GM21619 (cell line): ENCODE data around the gene QRICH1.

Source experiments
- ATAC-seq: cut with Tn5 transposase; IDR thresholded peaks from one replicate; pipeline ENCODE4 v1.9.1; 2021; ENCODE audit not compliant: unreplicated experiment

The QRICH1 gene

DNA sequence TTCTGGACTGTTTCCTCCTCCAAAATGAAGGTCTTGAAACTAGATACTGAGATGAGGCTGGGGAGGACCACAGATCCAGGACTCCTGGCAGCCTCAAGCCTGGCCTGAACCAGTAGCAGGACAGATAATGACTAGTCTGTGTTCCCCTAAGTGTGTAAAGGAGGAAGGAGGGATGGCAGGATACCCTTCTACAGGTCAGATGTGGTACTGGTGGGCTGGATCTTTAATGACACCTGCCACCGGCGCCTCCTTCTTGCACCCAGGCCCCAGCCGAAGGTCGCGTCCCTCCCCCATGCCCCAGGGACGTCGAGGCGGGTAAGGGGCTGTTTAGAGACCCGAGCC, 26.2 kb upstream of the QRICH1 start:
- no peak for ATAC-seq

GRCh38 chr3:49119439-49119838, 25.6 kb upstream of the QRICH1 start:
- ATAC-seq, result no peak

DNA sequence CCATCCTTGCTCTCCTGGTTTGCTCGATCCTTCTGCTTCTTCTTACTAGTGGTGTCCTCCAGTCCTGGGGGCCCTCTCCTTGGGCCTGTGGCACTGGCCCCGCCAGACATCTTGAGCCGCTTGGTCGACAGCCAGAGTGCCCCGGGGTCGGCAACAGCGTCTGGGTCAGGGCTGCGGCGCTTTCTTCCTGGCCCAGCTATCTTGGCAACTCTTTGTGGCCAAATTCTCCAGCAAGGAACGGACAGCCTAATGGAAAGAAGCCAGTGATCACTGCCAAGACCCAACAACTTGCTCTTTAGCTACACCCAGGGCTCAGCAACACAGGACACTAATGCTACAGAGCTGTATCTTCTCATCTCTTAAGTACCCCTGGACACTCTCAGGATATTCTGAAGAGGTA, 25.2 kb upstream of the QRICH1 start:
- no peak for ATAC-seq

DNA sequence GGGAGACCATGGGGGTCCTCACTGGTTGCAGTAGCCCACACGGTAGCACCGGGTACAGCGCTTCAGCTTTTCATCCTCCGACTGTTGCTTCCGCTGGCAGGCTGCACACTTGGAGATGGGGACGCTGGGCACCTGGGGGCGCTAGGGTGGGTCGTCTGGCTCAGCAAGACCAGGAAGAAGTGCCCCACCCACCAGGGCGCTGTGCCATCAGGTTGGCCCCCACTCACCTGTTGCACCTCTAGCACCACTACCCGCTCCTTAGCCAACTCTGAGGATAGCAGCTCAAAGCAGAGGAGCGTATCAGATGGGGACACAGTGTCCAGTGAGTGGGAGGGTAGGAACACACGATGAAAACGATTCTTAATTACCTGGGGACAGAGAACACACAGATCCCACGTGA, 18.4 kb upstream of the QRICH1 start:
- no peak for ATAC-seq

DNA sequence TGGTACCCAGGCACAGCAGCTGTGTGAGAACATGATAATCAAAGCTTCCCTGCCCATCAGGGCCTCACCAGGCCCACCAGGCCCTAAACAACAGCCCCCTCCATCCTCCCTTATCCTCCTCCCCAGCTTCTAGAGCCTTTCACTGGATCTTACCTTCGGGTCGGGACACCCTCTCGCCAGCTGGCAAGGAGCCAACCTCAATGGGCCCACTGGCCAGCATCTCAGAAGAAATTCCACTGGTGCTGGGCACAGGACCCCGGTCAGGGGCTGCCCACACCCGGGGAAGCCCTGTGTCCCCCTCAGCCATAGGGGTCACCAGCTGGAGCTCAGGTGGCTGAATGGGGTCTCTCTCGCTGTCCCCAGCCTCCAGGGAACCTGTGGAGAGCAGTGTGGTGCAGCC, 17.5 kb upstream of the QRICH1 start:
- no peak for ATAC-seq

GRCh38 chr3:49110780-49111179, 16.9 kb upstream of the QRICH1 start:
- no peak for ATAC-seq

- no peak for ATAC-seq
Measured at GRCh38 chr3:49108346-49108745, 14.5 kb upstream of the QRICH1 start.

DNA sequence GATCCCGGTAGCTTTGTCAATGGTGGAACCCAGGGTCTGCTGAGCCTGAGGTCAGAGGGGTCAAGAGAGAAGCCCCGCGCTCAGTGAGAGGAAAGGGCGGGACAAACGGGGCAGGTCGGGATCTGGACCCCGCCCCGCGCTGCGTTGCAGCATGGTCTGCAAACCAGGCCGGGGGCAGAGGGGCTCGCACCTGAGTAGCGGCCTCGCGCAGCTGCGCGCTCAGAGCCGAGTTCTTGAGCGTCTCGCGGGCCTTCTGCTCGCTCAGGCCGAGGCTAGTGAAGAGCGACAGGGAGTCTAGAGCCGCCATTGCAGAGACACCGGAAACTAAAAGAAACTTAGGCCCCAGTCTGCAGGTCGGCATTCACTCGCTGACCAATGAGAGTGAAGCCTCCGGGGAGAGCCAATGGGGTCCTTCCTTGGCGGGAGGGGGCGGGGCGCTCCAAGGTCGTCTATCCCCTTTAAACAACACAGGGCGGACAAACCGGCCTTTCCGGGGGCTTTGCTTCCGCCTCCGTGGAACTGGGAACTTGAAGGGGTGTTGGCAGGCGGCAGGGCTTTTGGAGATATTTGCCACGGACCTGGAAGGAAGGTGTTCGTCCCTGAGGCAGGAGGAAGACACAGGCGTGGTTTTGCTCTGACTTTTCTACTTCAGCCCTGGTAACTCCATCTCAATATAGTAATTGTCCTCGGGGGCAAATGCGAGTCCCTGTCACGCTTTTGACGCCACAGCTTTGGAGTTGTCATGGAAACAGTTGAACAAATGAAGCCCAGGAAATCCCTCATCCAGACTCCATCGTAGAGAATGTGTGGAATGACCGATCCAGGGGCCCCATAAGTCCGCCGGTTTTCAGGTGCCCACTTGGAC, 10.8 kb upstream of the QRICH1 start, which contains the start of gene QARS1:
Gene QARS1 (minus strand): TSS at position 331 of the 865 bp plus-strand sequence. CDS start 24 bp downstream, at position 307.
- ATAC-seq, result peak; percentile 95

- ATAC-seq, result no peak
Measured at GRCh38 chr3:49104052-49104426, 10.2 kb upstream of the QRICH1 start.

GRCh38 chr3:49100046-49100615, 6.3 kb upstream of the QRICH1 start:
- ATAC-seq, result no peak

GRCh38 chr3:49098910-49099630, 5.2 kb upstream of the QRICH1 start:
- ATAC-seq, result no peak

- no peak for ATAC-seq
Measured at GRCh38 chr3:49098429-49098828, 4.6 kb upstream of the QRICH1 start.

GRCh38 chr3:49092938-49093852, 676 bp downstream of the QRICH1 start:
- ATAC-seq, result peak; percentile 30

DNA sequence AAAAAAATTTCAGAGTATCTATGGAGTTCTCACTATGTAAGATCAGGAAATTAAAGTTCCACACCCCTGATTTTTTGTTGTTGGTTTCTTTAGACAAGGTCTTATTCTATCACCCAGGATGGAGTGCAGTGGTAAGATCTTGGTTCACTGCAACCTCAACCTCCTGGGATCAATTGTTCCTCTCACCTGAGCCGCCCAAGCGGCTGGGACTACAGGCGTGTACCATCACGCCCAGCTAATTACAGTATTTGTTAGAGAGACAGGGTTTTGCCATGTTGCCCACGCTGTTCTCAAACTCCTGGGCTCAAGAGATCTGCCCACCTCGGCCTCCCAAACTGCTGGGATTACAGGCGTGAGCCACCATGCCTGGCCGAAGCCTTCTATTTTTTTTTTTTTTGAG, 12.4 kb downstream of the QRICH1 start:
- no peak for ATAC-seq

- ATAC-seq, result no peak
Measured at GRCh38 chr3:49079270-49079669, 14.6 kb downstream of the QRICH1 start.

- ATAC-seq, result no peak
Measured at GRCh38 chr3:49076646-49077045, 17.2 kb downstream of the QRICH1 start.

DNA sequence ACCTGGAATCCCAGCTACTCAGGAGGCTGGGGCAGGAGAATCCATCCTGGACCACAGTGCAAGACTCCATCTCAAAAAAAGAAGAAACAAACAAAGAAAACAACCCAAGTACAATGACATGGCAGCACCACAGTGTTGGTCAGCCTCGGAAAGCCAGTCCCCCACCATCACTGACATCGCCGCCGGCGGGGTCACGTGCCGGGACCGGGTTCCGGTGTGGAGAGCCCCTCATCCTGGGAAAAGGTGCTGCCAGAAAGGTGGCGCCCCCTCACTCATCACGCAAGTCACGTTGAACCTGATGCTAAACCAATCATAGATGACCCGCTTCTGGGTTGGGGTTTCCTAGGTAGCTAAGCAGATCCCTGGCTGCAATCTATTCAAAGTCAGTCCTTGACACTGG, 17.8 kb downstream of the QRICH1 start:
- ATAC-seq, result no peak

GRCh38 chr3:49058011-49058410, 35.9 kb downstream of the QRICH1 start:
- ATAC-seq, result no peak

- ATAC-seq, result no peak
Measured at GRCh38 chr3:49057268-49057667, 36.6 kb downstream of the QRICH1 start.

DNA sequence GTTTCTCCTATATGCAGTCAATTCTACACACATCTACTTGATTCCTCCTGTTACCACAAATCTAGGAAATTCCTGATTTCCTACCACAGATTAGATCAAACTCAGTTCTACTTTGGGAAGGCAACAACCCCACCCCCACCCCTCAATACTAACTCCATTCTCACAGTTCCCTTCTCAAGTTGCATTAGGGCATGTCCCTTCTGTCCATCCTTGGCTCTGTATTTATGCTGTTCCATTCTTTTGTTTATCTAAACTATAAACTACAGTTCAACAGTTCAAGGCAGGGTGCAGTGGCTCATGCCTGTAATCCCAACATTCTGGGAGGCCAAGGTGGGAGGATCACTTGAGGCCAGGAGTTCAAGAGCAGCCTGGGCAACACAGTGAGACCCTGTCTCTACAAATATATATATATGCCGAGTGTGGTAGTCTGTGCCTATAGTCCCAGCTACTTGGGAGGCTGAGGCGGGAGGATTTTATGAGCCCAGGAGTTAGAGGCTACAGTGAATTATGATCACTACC, 39.5 kb downstream of the QRICH1 start:
- ATAC-seq, result no peak

- no peak for ATAC-seq
Measured at GRCh38 chr3:49053543-49053942, 40.3 kb downstream of the QRICH1 start.
